Measurements from ENCODE around the gene LIFR.

DNA sequence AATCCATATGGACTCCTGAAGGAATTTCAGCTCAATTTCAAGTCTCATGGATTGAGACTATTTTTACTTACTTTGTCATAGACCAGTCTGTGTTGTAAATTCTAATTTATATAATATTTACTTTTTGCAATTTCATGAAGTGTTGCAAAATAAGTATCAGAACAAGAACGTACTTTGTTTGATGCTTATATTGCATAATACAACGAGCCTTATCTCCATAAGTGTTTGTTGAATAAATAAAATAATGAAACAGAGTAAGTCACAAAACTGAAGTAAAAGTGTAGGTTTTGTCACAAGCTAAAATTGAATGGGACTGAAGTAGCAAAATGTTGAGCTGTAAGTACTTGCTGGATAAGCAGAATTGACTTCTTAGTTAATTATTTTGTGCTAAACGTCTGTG, 3.0 kb upstream of the LIFR start:
- TF ChIP-seq, protein P1, sequence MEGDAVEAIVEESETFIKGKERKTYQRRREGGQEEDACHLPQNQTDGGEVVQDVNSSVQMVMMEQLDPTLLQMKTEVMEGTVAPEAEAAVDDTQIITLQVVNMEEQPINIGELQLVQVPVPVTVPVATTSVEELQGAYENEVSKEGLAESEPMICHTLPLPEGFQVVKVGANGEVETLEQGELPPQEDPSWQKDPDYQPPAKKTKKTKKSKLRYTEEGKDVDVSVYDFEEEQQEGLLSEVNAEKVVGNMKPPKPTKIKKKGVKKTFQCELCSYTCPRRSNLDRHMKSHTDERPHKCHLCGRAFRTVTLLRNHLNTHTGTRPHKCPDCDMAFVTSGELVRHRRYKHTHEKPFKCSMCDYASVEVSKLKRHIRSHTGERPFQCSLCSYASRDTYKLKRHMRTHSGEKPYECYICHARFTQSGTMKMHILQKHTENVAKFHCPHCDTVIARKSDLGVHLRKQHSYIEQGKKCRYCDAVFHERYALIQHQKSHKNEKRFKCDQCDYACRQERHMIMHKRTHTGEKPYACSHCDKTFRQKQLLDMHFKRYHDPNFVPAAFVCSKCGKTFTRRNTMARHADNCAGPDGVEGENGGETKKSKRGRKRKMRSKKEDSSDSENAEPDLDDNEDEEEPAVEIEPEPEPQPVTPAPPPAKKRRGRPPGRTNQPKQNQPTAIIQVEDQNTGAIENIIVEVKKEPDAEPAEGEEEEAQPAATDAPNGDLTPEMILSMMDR (IDR thresholded peaks at IDR 0.05), result no peak
- no peak for TF ChIP-seq POLR2A (IDR thresholded peaks at IDR 0.05)
